ENCODE data around the gene BST2.

GRCh38 chr19:17423429-17424208 is 18.2 kb upstream of the BST2 start:
- TF ChIP-seq CTCF (IDR thresholded peaks at IDR 0.05) (no peak), POLR2A (IDR thresholded peaks at IDR 0.05) (no peak)

Data from body of pancreas (tissue), 4 donors.